NB4 (cell line): ENCODE data around the gene B4GALT4.

Source experiments
- DNase-seq: peaks from one replicate; pipeline ENCODE4 v3.0.0; 2010; ENCODE audit warnings: low read depth
- H3K4me3 ChIP-seq: one replicate; pipeline ENCODE4 v1.5.1; 2011; ENCODE audit warnings: mild to moderate bottlenecking, low read depth, low read length, moderate library complexity
- MYC ChIP-seq: IDR thresholded peaks from 2 replicates; pipeline ENCODE4 v1.6.1; 2011; ENCODE audit warnings: low read depth, low read length
- POLR2A ChIP-seq: IDR thresholded peaks from 2 replicates; pipeline ENCODE4 v1.6.1; 2011; ENCODE audit warnings: mild to moderate bottlenecking; ENCODE audit not compliant: insufficient read length; ENCODE audit errors: extremely low read depth
- TF ChIP-seq, protein P1 (sequence below): IDR thresholded peaks from 2 replicates; pipeline ENCODE4 v1.6.1; 2011; ENCODE audit warnings: low read depth, low read length
- TF ChIP-seq, protein P2 (sequence below): IDR thresholded peaks from one replicate; pipeline ENCODE4 v1.5.1; 2012; ENCODE audit warnings: low read depth, low read length

The B4GALT4 gene

DNA sequence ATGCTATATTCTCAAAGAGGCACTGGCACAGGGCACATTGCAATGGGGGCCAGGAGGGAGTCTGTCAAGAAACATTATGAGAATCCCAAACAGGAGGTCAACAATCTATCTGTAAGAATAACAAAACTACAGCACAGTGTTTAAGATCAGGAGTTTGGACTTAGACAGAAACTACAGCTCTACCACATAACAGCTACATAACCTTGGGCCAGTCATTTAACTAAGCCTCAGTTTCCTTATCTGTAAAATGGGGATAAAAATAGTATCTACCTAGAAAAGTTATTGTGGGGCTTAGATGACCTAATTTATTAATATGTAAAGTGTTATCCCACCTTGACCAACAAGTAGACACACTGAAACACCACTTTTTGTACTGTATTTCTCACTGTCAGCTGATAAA lies 9.9 kb downstream of the B4GALT4 start:
- H3K4me3 ChIP-seq = no peak overlapping the region
- no peak for DNase-seq
- TF ChIP-seq, protein P1, sequence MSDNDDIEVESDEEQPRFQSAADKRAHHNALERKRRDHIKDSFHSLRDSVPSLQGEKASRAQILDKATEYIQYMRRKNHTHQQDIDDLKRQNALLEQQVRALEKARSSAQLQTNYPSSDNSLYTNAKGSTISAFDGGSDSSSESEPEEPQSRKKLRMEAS = no peak
- TF ChIP-seq POLR2A = no peak
- TF ChIP-seq, protein P2, sequence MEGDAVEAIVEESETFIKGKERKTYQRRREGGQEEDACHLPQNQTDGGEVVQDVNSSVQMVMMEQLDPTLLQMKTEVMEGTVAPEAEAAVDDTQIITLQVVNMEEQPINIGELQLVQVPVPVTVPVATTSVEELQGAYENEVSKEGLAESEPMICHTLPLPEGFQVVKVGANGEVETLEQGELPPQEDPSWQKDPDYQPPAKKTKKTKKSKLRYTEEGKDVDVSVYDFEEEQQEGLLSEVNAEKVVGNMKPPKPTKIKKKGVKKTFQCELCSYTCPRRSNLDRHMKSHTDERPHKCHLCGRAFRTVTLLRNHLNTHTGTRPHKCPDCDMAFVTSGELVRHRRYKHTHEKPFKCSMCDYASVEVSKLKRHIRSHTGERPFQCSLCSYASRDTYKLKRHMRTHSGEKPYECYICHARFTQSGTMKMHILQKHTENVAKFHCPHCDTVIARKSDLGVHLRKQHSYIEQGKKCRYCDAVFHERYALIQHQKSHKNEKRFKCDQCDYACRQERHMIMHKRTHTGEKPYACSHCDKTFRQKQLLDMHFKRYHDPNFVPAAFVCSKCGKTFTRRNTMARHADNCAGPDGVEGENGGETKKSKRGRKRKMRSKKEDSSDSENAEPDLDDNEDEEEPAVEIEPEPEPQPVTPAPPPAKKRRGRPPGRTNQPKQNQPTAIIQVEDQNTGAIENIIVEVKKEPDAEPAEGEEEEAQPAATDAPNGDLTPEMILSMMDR = no peak
- TF ChIP-seq MYC = no peak

DNA sequence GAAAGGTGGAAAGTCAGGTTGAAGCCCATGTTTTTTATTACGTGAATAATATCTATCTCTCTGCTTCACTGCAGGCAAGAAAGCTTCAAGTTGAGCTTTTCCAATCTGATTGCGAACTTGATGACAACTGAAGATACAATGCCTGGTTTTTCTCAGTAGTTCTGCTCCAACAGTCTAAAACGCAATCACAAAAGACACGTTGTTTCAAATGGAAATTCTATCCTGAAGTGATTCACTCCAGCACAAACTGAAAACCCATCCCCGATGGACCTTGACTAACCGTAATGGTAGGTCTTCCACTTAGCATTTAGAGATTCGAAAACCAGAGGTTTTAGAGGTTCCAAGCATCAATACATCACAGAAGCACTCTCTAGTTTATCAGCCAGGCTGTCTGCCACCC lies 10.6 kb downstream of the B4GALT4 start:
- TF ChIP-seq, protein P1 = no peak
- TF ChIP-seq POLR2A = no peak
- TF ChIP-seq MYC = no peak
- TF ChIP-seq, protein P2 = no peak

GRCh38 chr3:119229190-119229589 lies 11.5 kb downstream of the B4GALT4 start:
- TF ChIP-seq MYC (no peak), POLR2A (no peak)
- TF ChIP-seq, protein P1 = no peak
- TF ChIP-seq, protein P2 = no peak
- no peak for DNase-seq
- H3K4me3 ChIP-seq = no peak overlapping the region

More for the DNA sequence above, 10.6 kb downstream of the B4GALT4 start:
- no peak overlapping the region for H3K4me3 ChIP-seq
- DNase-seq = no peak

GRCh38 chr3:119228373-119229145 lies 12.1 kb downstream of the B4GALT4 start:
- TF ChIP-seq, protein P1 = no peak
- TF ChIP-seq, protein P2 = no peak
- no peak for TF ChIP-seq POLR2A
- TF ChIP-seq MYC = no peak
- no peak for DNase-seq
- no peak overlapping the region for H3K4me3 ChIP-seq

- H3K4me3 ChIP-seq = no peak overlapping the region
- TF ChIP-seq POLR2A (no peak), MYC (no peak)
- TF ChIP-seq, protein P2 = no peak
- TF ChIP-seq, protein P1 = no peak
- no peak for DNase-seq
These were observed 13.4 kb downstream of the B4GALT4 start for GRCh38 chr3:119227070-119227850.
